Naive B cell (primary cell): Measurements from ENCODE around the gene UQCR11. TPM values are rescaled to one million over a fixed set of nuclear protein-coding genes. Genes with fewer than 3 reads are reported as not detected.
A peak's percentile ranks its signal among the peaks of the same experiment; 100 is the strongest.

Experiments used
- ATAC-seq, 2 donors: fragments of 150-1000 bp; cut with Tn5 transposase; 2 replicates each; pipeline ENCODE4 v1.10.0; 2021; ENCODE audit warnings: low read depth in 2 of 2, mild to moderate bottlenecking in 2 of 2, moderate library complexity in 2 of 2
- DNase-seq: peaks from one replicate; pipeline ENCODE4 v3.0.0; 2022
- H3K27ac Mint-ChIP-seq, 6 donors: one replicate each; pipeline ENCODE4 v1.8.0; 2020 to 2022; ENCODE audit warnings: mild to moderate bottlenecking in 6 of 6, mixed read lengths in 6 of 6, moderate library complexity in 5 of 6, inconsistent platforms in 2 of 6
- H3K27me3 Mint-ChIP-seq, 3 donors: one replicate each; pipeline ENCODE4 v1.8.0; 2021 to 2022; ENCODE audit warnings: mixed read lengths in 3 of 3, mild to moderate bottlenecking in 1 of 3
- H3K36me3 Mint-ChIP-seq, 2 donors: one replicate each; pipeline ENCODE4 v1.8.0; 2020 to 2022; ENCODE audit warnings: mixed read lengths in 2 of 2, inconsistent platforms in 1 of 2, mild to moderate bottlenecking in 1 of 2
- H3K4me1 Mint-ChIP-seq, 3 donors: one replicate each; pipeline ENCODE4 v1.8.0; 2020 to 2022; ENCODE audit warnings: mixed read lengths in 3 of 3, inconsistent platforms in 1 of 3, mild to moderate bottlenecking in 1 of 3, moderate library complexity in 1 of 3
- H3K4me3 Mint-ChIP-seq, 8 donors: one replicate each; pipeline ENCODE4 v1.8.0; 2020 to 2022; ENCODE audit warnings: mild to moderate bottlenecking in 8 of 8, mixed read lengths in 8 of 8, moderate library complexity in 8 of 8, inconsistent platforms in 2 of 8
- H3K9me3 Mint-ChIP-seq, 7 donors: one replicate each; pipeline ENCODE4 v1.8.0; 2020 to 2022; ENCODE audit warnings: mixed read lengths in 7 of 7, mild to moderate bottlenecking in 5 of 7, inconsistent platforms in 2 of 7, moderate library complexity in 1 of 7
- polyA plus RNA-seq, 6 donors: library from polyadenylated mRNA; unstranded; fragments of 300-500 nt; fragmentation: Illumina TruSeq; gene quantifications; one replicate each; pipeline ENCODE4 v1.2.3, GENCODE V29; 2021; ENCODE audit warnings: low read depth in 6 of 6

Gene UQCR11
- polyA plus RNA-seq, 6 donors from 2014 or later = 358 to 546 (median 438) TPM

- Mint-ChIP-seq H3K4me1 (peaks cover 12 to 18% (median 12%) of the 10 kb centered on the region in 3 donors), H3K27ac (no peak overlapping the region), H3K27me3 (peaks cover 6 to 12% (median 11%) of the 10 kb centered on the region in 3 donors), H3K4me3 (peak overlapping the region in 1 of 8 donors; percentile 15), H3K9me3 (no peaks in the 10 kb centered on the region), H3K36me3 (peaks cover 0 to 8% of the 10 kb centered on the region in 2 donors)
- DNase-seq = no peak
- ATAC-seq = no peak
These were observed 30.7 kb downstream of the UQCR11 start for GRCh38 chr19:1574354-1575136.

DNA sequence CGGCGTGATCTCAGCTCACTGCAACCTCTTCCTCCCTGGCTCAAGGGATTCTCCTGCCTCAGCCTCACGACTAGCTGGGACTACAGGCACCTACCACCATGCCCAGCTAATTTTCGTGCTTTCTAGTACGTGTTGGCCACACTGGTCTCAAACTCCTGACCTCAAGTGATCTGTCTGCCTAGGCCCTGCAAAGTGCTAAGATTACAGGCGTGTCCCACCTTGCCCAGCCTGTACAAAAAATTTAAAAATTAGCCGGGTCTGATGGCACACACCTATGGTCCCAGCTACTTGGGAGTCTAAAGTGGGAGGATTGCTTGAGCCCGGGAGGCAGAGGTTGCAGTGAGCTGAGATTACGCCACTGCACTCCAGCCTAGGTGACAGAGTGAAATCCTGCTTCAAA is 32.5 kb downstream of the UQCR11 start:
- no peak overlapping the region for H3K27ac Mint-ChIP-seq
- no peak overlapping the region for H3K4me3 Mint-ChIP-seq
- H3K4me1 Mint-ChIP-seq = peaks cover 14 to 20% (median 16%) of the 10 kb centered on the region in 3 donors
- H3K36me3 Mint-ChIP-seq = peaks cover 0 to 8% of the 10 kb centered on the region in 2 donors
- DNase-seq (no peak), ATAC-seq (no peak)
- peaks cover 6 to 16% (median 13%) of the 10 kb centered on the region in 3 donors for H3K27me3 Mint-ChIP-seq
- H3K9me3 Mint-ChIP-seq = no peaks in the 10 kb centered on the region

GRCh38 chr19:1571358-1571757 is 33.9 kb downstream of the UQCR11 start:
- Mint-ChIP-seq H3K4me3 (no peak overlapping the region), H3K36me3 (peaks cover 0 to 8% of the 10 kb centered on the region in 2 donors), H3K27me3 (peaks cover 6 to 16% (median 13%) of the 10 kb centered on the region in 3 donors), H3K4me1 (peaks cover 14 to 20% (median 16%) of the 10 kb centered on the region in 3 donors), H3K9me3 (no peaks in the 10 kb centered on the region), H3K27ac (peak overlapping the region in 1 of 6 donors; percentile 70)
- DNase-seq (no peak), ATAC-seq (no peak)

DNA sequence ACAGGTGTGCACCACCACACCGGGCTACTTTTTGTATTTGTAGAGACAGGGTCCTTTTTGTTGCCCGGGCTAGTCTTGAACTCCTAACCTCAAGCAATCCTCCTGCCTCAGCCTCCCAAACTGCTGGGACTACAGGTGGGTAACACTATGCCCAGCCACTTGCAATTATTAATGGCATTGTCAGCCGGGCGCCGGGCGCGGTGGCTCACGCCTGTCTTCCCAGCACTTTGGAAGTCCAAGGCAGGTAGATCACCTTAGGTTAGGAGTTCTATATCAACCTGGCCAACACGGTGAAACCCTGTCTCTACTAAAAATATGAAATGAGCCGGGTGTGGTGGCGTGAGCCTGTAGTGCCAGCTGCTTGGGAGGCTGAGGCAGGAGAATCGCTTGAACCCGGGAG is 34.4 kb downstream of the UQCR11 start:
- Mint-ChIP-seq H3K27ac (peak overlapping the region in 1 of 6 donors; percentile 21), H3K36me3 (peaks cover 0 to 4% of the 10 kb centered on the region in 2 donors), H3K4me3 (peak overlapping the region in 3 of 8 donors; percentile 35 to 69 (median 67)), H3K27me3 (peaks cover 6 to 16% (median 13%) of the 10 kb centered on the region in 3 donors), H3K4me1 (peaks cover 14 to 17% (median 15%) of the 10 kb centered on the region in 3 donors), H3K9me3 (no peaks in the 10 kb centered on the region)
- DNase-seq = no peak
- no peak for ATAC-seq

GRCh38 chr19:1569997-1570396 is 35.3 kb downstream of the UQCR11 start:
- Mint-ChIP-seq H3K36me3 (no peaks in the 10 kb centered on the region), H3K9me3 (no peaks in the 10 kb centered on the region), H3K27ac (peak overlapping the region in 4 of 6 donors; percentile 21 to 81 (median 36)), H3K4me1 (peaks cover 14 to 15% (median 14%) of the 10 kb centered on the region in 3 donors), H3K4me3 (peak overlapping the region in 7 of 8 donors; percentile 49 to 90 (median 67)), H3K27me3 (peaks cover 6 to 16% (median 13%) of the 10 kb centered on the region in 3 donors)
- DNase-seq (no peak), ATAC-seq (no peak)

GRCh38 chr19:1568320-1569019 is 36.8 kb downstream of the UQCR11 start, which contains the start of gene MEX3D:
Gene MEX3D (minus strand): TSS chr19:1568325. CDS start chr19:1568058, 267 bp downstream.
- Mint-ChIP-seq H3K27me3 (peaks cover 6 to 16% (median 13%) of the 10 kb centered on the region in 3 donors), H3K4me3 (peak within 1 kb of the TSS in 7 of 8 donors; percentile 49 to 82 (median 66)), H3K4me1 (peaks cover 14 to 15% (median 14%) of the 10 kb centered on the region in 3 donors), H3K36me3 (no peaks in the 10 kb centered on the region), H3K9me3 (no peaks in the 10 kb centered on the region), H3K27ac (peak within 1 kb of the TSS in 2 of 6 donors; percentile 73 to 76)
- ATAC-seq (peak; percentile 92 to 94), DNase-seq (peak; percentile 78)

DNA sequence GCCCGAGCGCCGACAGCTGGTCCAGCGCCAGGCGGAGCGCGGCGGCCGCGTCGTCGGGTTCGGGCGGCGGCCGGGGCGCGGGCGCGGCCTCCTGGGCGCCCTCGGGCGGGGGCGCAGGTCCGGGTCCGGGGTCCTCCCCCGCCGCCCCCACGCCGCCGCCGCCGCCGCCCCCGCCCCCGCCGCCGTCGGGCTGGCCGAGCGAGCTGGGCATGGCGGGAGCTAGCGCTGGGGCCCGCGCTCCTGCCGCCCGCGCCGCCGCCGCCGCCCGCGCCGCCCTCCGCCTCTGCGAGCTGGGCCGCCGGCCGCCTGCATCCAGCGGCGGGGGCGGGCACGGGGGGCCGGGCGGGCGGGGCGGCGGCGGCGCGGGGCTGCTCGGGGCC is 37.4 kb downstream of the UQCR11 start:
- no peaks in the 10 kb centered on the region for H3K9me3 Mint-ChIP-seq
- peaks cover 6 to 16% (median 13%) of the 10 kb centered on the region in 3 donors for H3K27me3 Mint-ChIP-seq
- DNase-seq (no peak), ATAC-seq (peak; percentile 32 to 38)
- no peak overlapping the region for H3K27ac Mint-ChIP-seq
- no peak overlapping the region for H3K4me3 Mint-ChIP-seq
- peaks cover 12 to 14% (median 14%) of the 10 kb centered on the region in 3 donors for H3K4me1 Mint-ChIP-seq
- no peaks in the 10 kb centered on the region for H3K36me3 Mint-ChIP-seq

DNA sequence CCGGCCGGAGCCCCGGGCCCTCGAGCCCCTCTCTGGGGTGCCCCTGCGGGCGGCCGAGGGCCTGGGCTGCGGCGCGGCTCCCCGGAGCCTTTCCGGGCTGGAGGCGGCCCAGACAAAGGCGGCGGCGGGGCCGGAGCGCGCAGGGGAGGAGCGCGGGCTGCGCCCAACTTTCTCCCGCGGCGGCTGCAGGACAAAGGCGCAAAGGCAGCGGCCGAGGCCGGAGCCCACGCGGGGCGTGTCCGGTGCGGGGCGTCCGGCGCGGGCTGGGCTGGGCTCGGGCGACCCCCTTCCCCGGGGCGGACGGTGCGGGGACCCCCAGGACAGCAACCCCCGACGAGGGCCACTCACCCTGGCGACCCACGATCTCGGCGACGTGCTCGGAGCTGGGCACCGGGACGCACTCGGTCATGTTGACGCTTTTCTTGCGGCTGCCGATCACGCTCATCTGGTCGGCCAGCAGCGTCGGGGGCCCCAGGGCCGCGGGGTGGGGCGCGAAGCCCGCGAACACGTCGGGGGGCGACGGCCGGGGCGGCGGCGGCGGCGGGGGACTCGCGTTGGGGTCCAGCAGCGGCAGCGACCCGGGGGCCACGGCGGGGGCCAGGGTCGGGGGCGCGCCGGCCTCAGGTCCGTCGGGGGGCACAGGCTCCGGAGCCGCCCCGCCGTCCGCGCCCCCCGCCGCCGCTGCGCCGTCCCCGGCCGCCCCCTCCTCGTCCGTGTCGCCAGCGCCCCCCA is 38.0 kb downstream of the UQCR11 start:
- Mint-ChIP-seq H3K9me3 (no peaks in the 10 kb centered on the region), H3K36me3 (no peaks in the 10 kb centered on the region), H3K4me3 (peak overlapping the region in 3 of 8 donors; percentile 41 to 56 (median 49)), H3K4me1 (peaks cover 12 to 14% (median 14%) of the 10 kb centered on the region in 3 donors), H3K27ac (no peak overlapping the region), H3K27me3 (peaks cover 6 to 16% (median 13%) of the 10 kb centered on the region in 3 donors)
- DNase-seq (no peak), ATAC-seq (no peak)

GRCh38 chr19:1566392-1567115 is 38.7 kb downstream of the UQCR11 start:
- H3K27ac Mint-ChIP-seq = no peak overlapping the region

GRCh38 chr19:1563251-1563650 is 42.0 kb downstream of the UQCR11 start:
- no peaks in the 10 kb centered on the region for H3K9me3 Mint-ChIP-seq
- H3K4me3 Mint-ChIP-seq = peak overlapping the region in 1 of 8 donors; percentile 19
- peak overlapping the region in 1 of 6 donors; percentile 88 for H3K27ac Mint-ChIP-seq
- H3K27me3 Mint-ChIP-seq = no peaks in the 10 kb centered on the region
- DNase-seq (no peak), ATAC-seq (no peak)
- no peaks in the 10 kb centered on the region for H3K36me3 Mint-ChIP-seq
- H3K4me1 Mint-ChIP-seq = peaks cover 0 to 2% (median 0%) of the 10 kb centered on the region in 3 donors

More at GRCh38 chr19:1566392-1567115, 38.7 kb downstream of the UQCR11 start:
- ATAC-seq (no peak), DNase-seq (no peak)
- Mint-ChIP-seq H3K36me3 (no peaks in the 10 kb centered on the region), H3K9me3 (no peaks in the 10 kb centered on the region), H3K4me3 (peak overlapping the region in 2 of 8 donors; percentile 30 to 44), H3K4me1 (peaks cover 12 to 14% (median 14%) of the 10 kb centered on the region in 3 donors), H3K27me3 (peaks cover 6 to 16% (median 13%) of the 10 kb centered on the region in 3 donors)

DNA sequence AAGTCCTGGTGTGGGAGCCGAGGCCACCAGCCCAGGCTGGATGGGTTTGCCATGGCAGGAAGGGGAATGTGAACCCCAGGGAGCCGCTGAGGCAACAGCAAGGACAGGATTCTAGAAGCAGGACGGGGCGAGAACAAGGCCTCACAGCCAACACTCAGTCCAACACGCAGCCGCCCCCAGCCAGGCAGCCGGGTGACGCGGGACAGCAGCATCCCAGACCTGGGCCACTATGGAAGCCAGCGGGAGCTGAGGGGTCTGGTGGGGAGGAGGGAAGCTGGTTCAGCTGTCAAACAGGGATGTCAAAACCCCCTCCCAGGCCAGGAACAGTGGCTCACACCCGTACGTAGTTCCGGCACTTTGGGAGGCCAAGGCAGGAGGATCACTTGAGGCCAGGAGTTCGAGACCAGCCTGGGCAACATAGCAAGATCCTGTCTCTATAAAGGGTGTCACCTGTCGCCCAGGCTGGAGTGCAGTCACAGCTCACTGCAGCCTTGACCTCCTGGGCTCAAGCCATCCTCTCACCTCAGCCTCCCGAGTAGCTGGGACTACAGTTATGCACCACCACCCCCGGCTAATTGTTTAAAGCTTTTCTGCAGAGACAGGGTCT is 43.9 kb downstream of the UQCR11 start:
- H3K27me3 Mint-ChIP-seq = no peaks in the 10 kb centered on the region
- DNase-seq (no peak), ATAC-seq (no peak)
- H3K27ac Mint-ChIP-seq = no peak overlapping the region
- no peaks in the 10 kb centered on the region for H3K9me3 Mint-ChIP-seq
- no peak overlapping the region for H3K4me3 Mint-ChIP-seq
- H3K36me3 Mint-ChIP-seq = no peaks in the 10 kb centered on the region
- H3K4me1 Mint-ChIP-seq = peaks cover 0 to 2% (median 0%) of the 10 kb centered on the region in 3 donors

- no peaks in the 10 kb centered on the region for H3K27me3 Mint-ChIP-seq
- no peaks in the 10 kb centered on the region for H3K9me3 Mint-ChIP-seq
- no peak overlapping the region for H3K27ac Mint-ChIP-seq
- no peak for ATAC-seq
- H3K4me1 Mint-ChIP-seq = peaks cover 0 to under 1% (median 0%) of the 10 kb centered on the region in 3 donors
- H3K4me3 Mint-ChIP-seq = no peak overlapping the region
- H3K36me3 Mint-ChIP-seq = no peaks in the 10 kb centered on the region
- no peak for DNase-seq
These were observed 44.9 kb downstream of the UQCR11 start for GRCh38 chr19:1560286-1560882.
